Prostate gland (tissue), 2 donors: ENCODE data around the gene RBFOX2. TPM values are rescaled to one million over a fixed set of nuclear protein-coding genes. Genes with fewer than 3 reads are reported as not detected.

Experiments used
- DNase-seq: peaks from one replicate; pipeline ENCODE4 v3.0.0-alpha.2; 2019; ENCODE audit warnings: low spot score
- H3K27ac ChIP-seq, 2 donors: fragments of 200-600 bp; sonication (generic); 2 replicates each; pipeline ENCODE4 v1.5.1; 2017 to 2019
- H3K27me3 ChIP-seq: fragments of 200-600 bp; sonication (generic); replicated peaks from 2 replicates; pipeline ENCODE4 v1.5.1; 2019; ENCODE audit not compliant: insufficient read depth
- H3K36me3 ChIP-seq, 2 donors: fragments of 200-600 bp; sonication (generic); 1 replicate in 1 of 2; 2 replicates in 1 of 2; pipeline versions ENCODE4 v1.5.1 to v1.8.1; 2017 to 2019
- H3K4me1 ChIP-seq: fragments of 200-600 bp; sonication (generic); replicated peaks from 2 replicates; pipeline ENCODE4 v1.5.1; 2019
- H3K4me3 ChIP-seq, 2 donors: fragments of 200-600 bp; sonication (generic); 2 replicates each; pipeline ENCODE4 v1.5.1; 2017 to 2019
- H3K9me3 ChIP-seq: fragments of 200-600 bp; sonication (generic); 2 replicates; pipeline ENCODE4 v1.5.1; 2017
- CTCF ChIP-seq, 4 experiments: fragments of 200-600 bp in 2 of 4; fragments of 450-650 bp in 2 of 4; sonication (generic) in 2 of 4; IDR thresholded peaks; 1 replicate in 3 of 4; 2 replicates in 1 of 4; pipeline ENCODE4 v1.5.1; 2016 to 2019; ENCODE audit warnings: antibody characterized with exemption in 4 of 4, mild to moderate bottlenecking in 2 of 4, moderate library complexity in 2 of 4
- POLR2A ChIP-seq: fragments of 450-650 bp; IDR thresholded peaks from one replicate; pipeline ENCODE4 v1.6.1; 2016; ENCODE audit warnings: antibody characterized with exemption, mild to moderate bottlenecking
- POLR2AphosphoS5 ChIP-seq: sonication (generic); formaldehyde crosslinking; IDR thresholded peaks from one replicate; pipeline ENCODE4 v1.6.1; 2017; ENCODE audit warnings: antibody characterized with exemption
- WGBS: methylation state at CpG from one replicate; pipeline ENCODE4 v1.1.5; 2018; 5-methylcytosine and 5-hydroxymethylcytosine counted together
- intact Hi-C: fragments of 100-400 bp; cut with DNase I; formaldehyde crosslinking; loops from one replicate; pipeline ENCODE4 v1.14.2; 2022
- total RNA-seq, 2 donors: library from RNA; depleted of rRNA; stranded (reverse); fragments of >200 nt; gene quantifications; one replicate each; pipeline ENCODE4 v1.1.0, GENCODE V29; 2016

The RBFOX2 gene
- total RNA-seq, 2 donors from 2014 or later: 59.8 to 79.4 TPM

GRCh38 chr22:35697142-35697541, 331.5 kb downstream of the RBFOX2 start:
- intact Hi-C loops: no loop called here
- Histone ChIP-seq H3K27me3 (no peaks in the 10 kb centered on the region), H3K36me3 (no peaks in the 10 kb centered on the region), H3K27ac (no peak overlapping the region), H3K4me1 (no peaks in the 10 kb centered on the region), H3K4me3 (no peak overlapping the region), H3K9me3 (no peaks in the 10 kb centered on the region)
- DNase-seq: no peak
- 78% methylated on average over 14 of the region's 14 CpGs for WGBS
- no peak for TF ChIP-seq CTCF (IDR thresholded peaks at IDR 0.05)
- TF ChIP-seq POLR2A: no peak
- no peak for TF ChIP-seq POLR2AphosphoS5

- Histone ChIP-seq H3K4me3 (no peak overlapping the region), H3K9me3 (no peaks in the 10 kb centered on the region), H3K27ac (no peak overlapping the region), H3K36me3 (no peaks in the 10 kb centered on the region), H3K27me3 (no peaks in the 10 kb centered on the region), H3K4me1 (no peaks in the 10 kb centered on the region)
- intact Hi-C loops: no loop called here
- TF ChIP-seq POLR2A (no peak), CTCF (IDR thresholded peaks at IDR 0.05) (no peak), POLR2AphosphoS5 (no peak)
- DNase-seq: no peak
- WGBS: 87% methylated on average over 13 of the region's 13 CpGs
Observed at GRCh38 chr22:35695202-35695601, 333.4 kb downstream of the RBFOX2 start.

GRCh38 chr22:35690001-35690400, 338.6 kb downstream of the RBFOX2 start:
- intact Hi-C loops: no loop called here
- WGBS: 26% methylated on average over 1 of the region's 1 CpG
- Histone ChIP-seq H3K4me3 (no peak overlapping the region), H3K36me3 (no peaks in the 10 kb centered on the region), H3K9me3 (no peaks in the 10 kb centered on the region), H3K27ac (no peak overlapping the region), H3K27me3 (no peaks in the 10 kb centered on the region), H3K4me1 (no peaks in the 10 kb centered on the region)
- no peak for DNase-seq
- TF ChIP-seq CTCF (IDR thresholded peaks at IDR 0.05) (no peak), POLR2AphosphoS5 (no peak), POLR2A (no peak)

DNA sequence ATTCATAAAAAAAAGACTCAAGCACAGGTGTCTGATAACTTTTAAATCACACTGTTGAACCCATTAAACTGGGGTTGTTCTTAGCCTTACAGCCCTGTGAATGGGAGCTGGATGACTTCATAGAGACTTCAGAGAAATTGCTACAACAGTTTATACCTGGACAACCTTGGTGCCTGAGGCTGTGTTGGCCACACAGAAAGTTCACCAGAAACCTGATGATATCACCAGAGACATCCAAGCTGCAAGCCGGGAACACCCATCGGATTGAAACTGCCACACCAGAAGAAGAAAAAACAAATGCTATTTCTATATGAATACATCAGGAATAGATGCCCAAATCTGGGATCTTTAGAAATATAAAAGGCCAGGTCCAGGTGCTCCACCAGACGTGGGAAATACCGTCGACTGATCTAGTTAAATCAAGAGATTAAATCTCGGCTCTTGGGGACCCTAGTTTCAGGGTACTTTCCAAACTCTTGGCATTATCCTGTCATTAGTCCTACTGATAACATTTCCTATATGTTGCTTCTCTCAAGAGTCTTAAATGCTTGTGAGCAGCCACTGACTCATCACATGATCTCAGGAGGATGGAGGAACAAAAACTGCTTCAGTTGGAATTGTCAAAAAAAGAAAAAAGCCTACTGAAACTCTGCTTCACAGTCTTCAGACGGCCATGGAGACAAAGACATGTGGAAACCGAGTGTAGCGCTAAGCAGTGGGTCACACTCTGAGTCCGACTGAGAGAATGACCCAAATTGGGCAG, 339.5 kb downstream of the RBFOX2 start:
- no peaks in the 10 kb centered on the region for H3K9me3 ChIP-seq
- H3K4me3 ChIP-seq: no peak overlapping the region
- no peak for DNase-seq
- H3K27me3 ChIP-seq: no peaks in the 10 kb centered on the region
- H3K36me3 ChIP-seq: no peaks in the 10 kb centered on the region
- 85% methylated on average over 10 of the region's 10 CpGs for WGBS
- H3K27ac ChIP-seq: no peak overlapping the region
- TF ChIP-seq POLR2AphosphoS5 (no peak), CTCF (IDR thresholded peaks at IDR 0.05) (no peak), POLR2A (no peak)
- H3K4me1 ChIP-seq: no peaks in the 10 kb centered on the region
- intact Hi-C loops: no loop called here

Other genes starting within 250 kb of the RBFOX2 start
- gene APOL3, start 131.9 kb upstream of the RBFOX2 start, total RNA-seq: 10 to 100 TPM; 18.8 to 32.2 TPM
- gene APOL4, start 173.0 kb upstream of the RBFOX2 start, total RNA-seq: 10 to 100 TPM; 13.6 to 25.5 TPM
- 10 to 100 TPM; 35.2 to 64.1 TPM for gene APOL2, start 210.7 kb upstream of the RBFOX2 start, total RNA-seq
- 10 to 100 TPM; 19.6 to 22.9 TPM for gene APOL1, start 224.3 kb upstream of the RBFOX2 start, total RNA-seq